GM12878 (cell line): ENCODE data around the gene LMAN2. TPM values are rescaled to one million over a fixed set of nuclear protein-coding genes. Genes with fewer than 3 reads are reported as not detected.

Source experiments
- BHLHE40 ChIP-seq, 2 experiments: fragments of 450-650 bp in 1 of 2; IDR thresholded peaks; 2 replicates each; pipeline ENCODE4 v1.6.1; 2011 to 2017; ENCODE audit warnings: low read depth in 2 of 2, borderline replicate concordance in 1 of 2, improper control_type of control experiment in 1 of 2, low read length in 1 of 2, mild to moderate bottlenecking in 1 of 2
- CBX5 ChIP-seq: sonication (generic); IDR thresholded peaks from 2 replicates; pipeline ENCODE4 v1.6.1; 2016; ENCODE audit warnings: low read depth, moderate library complexity, mild to moderate bottlenecking, inconsistent platforms
- CEBPB ChIP-seq, 2 experiments: fragments of 150-350 bp in 1 of 2; IDR thresholded peaks; 2 replicates each; pipeline ENCODE4 v1.6.1; 2012 to 2014; ENCODE audit warnings: low read depth in 2 of 2, low read length in 2 of 2, borderline replicate concordance in 1 of 2, inconsistent platforms in 1 of 2
- ELK1 ChIP-seq: IDR thresholded peaks from 2 replicates; pipeline ENCODE4 v1.6.1; 2012; ENCODE audit warnings: low read depth, low read length, improper control_type of control experiment
- EP300 ChIP-seq, 2 experiments: fragments of 150-350 bp in 1 of 2; IDR thresholded peaks; 2 replicates each; pipeline ENCODE4 v1.6.1; 2011 to 2012; ENCODE audit warnings: low read depth in 2 of 2, low read length in 2 of 2, borderline replicate concordance in 1 of 2, improper control_type of control experiment in 1 of 2, inconsistent platforms in 1 of 2; ENCODE audit not compliant: control insufficient read depth in 1 of 2
- HDAC2 ChIP-seq: fragments of 200-600 bp; sonication (generic); IDR thresholded peaks from 2 replicates; pipeline ENCODE4 v1.6.1; 2017
- KAT2A ChIP-seq: conservative IDR thresholded peaks from 2 replicates; pipeline ENCODE4 v1.6.1; 2011; ENCODE audit warnings: low read depth, low read length; ENCODE audit not compliant: control insufficient read depth
- NFIC ChIP-seq: IDR thresholded peaks from 2 replicates; pipeline ENCODE4 v1.6.1; 2012; ENCODE audit warnings: low read depth, mild to moderate bottlenecking, inconsistent platforms, low read length, moderate library complexity
- REST ChIP-seq: IDR thresholded peaks from 2 replicates; pipeline ENCODE4 v1.6.1; 2012; ENCODE audit warnings: mild to moderate bottlenecking, low read depth, low read length
- SMAD1 ChIP-seq: fragments of 450-650 bp; IDR thresholded peaks from 2 replicates; pipeline ENCODE4 v1.6.1; 2018; ENCODE audit warnings: mild to moderate bottlenecking, low read depth; ENCODE audit not compliant: partially characterized antibody
- SMC3 ChIP-seq: IDR thresholded peaks from 2 replicates; pipeline ENCODE4 v1.6.1; 2011; ENCODE audit warnings: low read length, improper control_type of control experiment, borderline replicate concordance
- SP1 ChIP-seq: IDR thresholded peaks from one replicate; pipeline ENCODE4 v1.6.1; 2011; ENCODE audit warnings: low read depth, low read length
- STAT3 ChIP-seq: IDR thresholded peaks from 2 replicates; pipeline ENCODE4 v1.6.1; 2011; ENCODE audit warnings: low read depth, low read length, improper control_type of control experiment
- WRNIP1 ChIP-seq: IDR thresholded peaks from 2 replicates; pipeline ENCODE4 v1.6.1; 2011; ENCODE audit warnings: low read depth, low read length, improper control_type of control experiment, borderline replicate concordance
- polyA plus RNA-seq, 11 experiments: library from polyadenylated mRNA; depleted of rRNA in 4 of 11; unstranded in 6 of 11; stranded (reverse) in 5 of 11; fragments of >200 nt; fragmentation: Nextera tagmentation in 4 of 11; fragmentation: Illumina TruSeq in 1 of 11; extraction: Ambion mirVana in 4 of 11; extraction: Trizol in 1 of 11; gene quantifications; 1 replicate in 1 of 11; 2 replicates in 10 of 11; pipeline versions ENCODE4 v1.2.1 to v1.2.3, GENCODE V29; 2011 to 2016; ENCODE audit warnings: inconsistent platforms in 2 of 11, missing spikeins in 2 of 11, low read depth in 1 of 11
- total RNA-seq, 4 experiments: library from RNA; depleted of rRNA in 3 of 4; stranded (reverse); fragments of >200 nt in 3 of 4; fragmentation: Illumina TruSeq in 1 of 4; extraction: Trizol in 1 of 4; gene quantifications; 2 replicates each; pipeline versions ENCODE4 v1.2.1 to v1.2.3, GENCODE V29; 2013 to 2021
- TF ChIP-seq, protein P1 (sequence below): IDR thresholded peaks from 2 replicates; pipeline ENCODE4 v1.6.1; 2012; ENCODE audit warnings: low read depth, low read length, improper control_type of control experiment
- TF ChIP-seq, protein P2 (sequence below): fragments of 450-650 bp; IDR thresholded peaks from 2 replicates; pipeline ENCODE4 v1.6.1; 2017; ENCODE audit warnings: mild to moderate bottlenecking
- TF ChIP-seq, protein P3 (sequence below): fragments of 450-650 bp; IDR thresholded peaks from 2 replicates; pipeline ENCODE4 v1.6.1; 2018; ENCODE audit warnings: borderline replicate concordance, mild to moderate bottlenecking; ENCODE audit not compliant: partially characterized antibody
- TF ChIP-seq, protein P4 (sequence below): IDR thresholded peaks from 2 replicates; pipeline ENCODE4 v1.6.1; 2011; ENCODE audit warnings: mild to moderate bottlenecking, low read depth, low read length, moderate library complexity; ENCODE audit not compliant: insufficient replicate concordance

LMAN2 gene
- total and polyA plus RNA-seq, 10 of the 15 experiments (the other 5 are each of a cell fraction or from before 2014, with no cell fraction given) = 2.4 to 264 (median 147) TPM

DNA sequence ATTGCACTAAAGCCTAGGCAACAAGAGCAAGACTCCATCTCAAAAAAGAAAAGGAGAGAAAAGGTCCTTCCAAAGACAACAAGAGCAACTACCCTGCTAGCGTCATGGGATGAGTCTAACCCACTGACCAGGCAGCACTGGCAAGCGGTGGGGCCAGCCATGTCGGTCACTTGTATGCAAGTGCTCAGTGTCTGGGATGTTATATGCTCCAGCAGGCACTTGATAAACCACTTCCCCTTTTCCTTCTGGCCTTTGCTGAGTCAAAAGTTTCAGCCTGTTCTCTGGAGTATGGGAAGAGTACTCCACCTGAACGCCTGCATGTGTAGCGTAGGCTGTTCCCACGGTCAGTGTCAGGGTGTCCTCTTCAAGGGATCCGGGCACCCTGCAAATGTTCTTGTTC, 30.6 kb downstream of the LMAN2 start (continued):
- TF ChIP-seq, protein P1, sequence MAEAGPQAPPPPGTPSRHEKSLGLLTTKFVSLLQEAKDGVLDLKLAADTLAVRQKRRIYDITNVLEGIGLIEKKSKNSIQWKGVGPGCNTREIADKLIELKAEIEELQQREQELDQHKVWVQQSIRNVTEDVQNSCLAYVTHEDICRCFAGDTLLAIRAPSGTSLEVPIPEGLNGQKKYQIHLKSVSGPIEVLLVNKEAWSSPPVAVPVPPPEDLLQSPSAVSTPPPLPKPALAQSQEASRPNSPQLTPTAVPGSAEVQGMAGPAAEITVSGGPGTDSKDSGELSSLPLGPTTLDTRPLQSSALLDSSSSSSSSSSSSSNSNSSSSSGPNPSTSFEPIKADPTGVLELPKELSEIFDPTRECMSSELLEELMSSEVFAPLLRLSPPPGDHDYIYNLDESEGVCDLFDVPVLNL = no peak
- TF ChIP-seq CBX5 (no peak), NFIC (no peak), ELK1 (no peak), EP300 (IDR thresholded peaks at IDR 0.05; ENCODE audit: borderline replicate concordance in 1 of 2, control insufficient read depth in 1 of 2, low read depth in 2 of 2, low read length in 2 of 2) (no peak), REST (no peak), KAT2A (no peak), STAT3 (no peak), SMAD1 (no peak), BHLHE40 (IDR thresholded peaks at IDR 0.05; ENCODE audit: borderline replicate concordance in 1 of 2, low read depth in 2 of 2, low read length in 1 of 2) (no peak), SP1 (no peak), HDAC2 (no peak), SMC3 (no peak), WRNIP1 (no peak), CEBPB (IDR thresholded peaks at IDR 0.05; ENCODE audit: borderline replicate concordance in 1 of 2, low read depth in 2 of 2, low read length in 2 of 2) (no peak)
- TF ChIP-seq, protein P2, sequence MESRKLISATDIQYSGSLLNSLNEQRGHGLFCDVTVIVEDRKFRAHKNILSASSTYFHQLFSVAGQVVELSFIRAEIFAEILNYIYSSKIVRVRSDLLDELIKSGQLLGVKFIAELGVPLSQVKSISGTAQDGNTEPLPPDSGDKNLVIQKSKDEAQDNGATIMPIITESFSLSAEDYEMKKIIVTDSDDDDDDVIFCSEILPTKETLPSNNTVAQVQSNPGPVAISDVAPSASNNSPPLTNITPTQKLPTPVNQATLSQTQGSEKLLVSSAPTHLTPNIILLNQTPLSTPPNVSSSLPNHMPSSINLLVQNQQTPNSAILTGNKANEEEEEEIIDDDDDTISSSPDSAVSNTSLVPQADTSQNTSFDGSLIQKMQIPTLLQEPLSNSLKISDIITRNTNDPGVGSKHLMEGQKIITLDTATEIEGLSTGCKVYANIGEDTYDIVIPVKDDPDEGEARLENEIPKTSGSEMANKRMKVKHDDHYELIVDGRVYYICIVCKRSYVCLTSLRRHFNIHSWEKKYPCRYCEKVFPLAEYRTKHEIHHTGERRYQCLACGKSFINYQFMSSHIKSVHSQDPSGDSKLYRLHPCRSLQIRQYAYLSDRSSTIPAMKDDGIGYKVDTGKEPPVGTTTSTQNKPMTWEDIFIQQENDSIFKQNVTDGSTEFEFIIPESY = no peak
- TF ChIP-seq, protein P3, sequence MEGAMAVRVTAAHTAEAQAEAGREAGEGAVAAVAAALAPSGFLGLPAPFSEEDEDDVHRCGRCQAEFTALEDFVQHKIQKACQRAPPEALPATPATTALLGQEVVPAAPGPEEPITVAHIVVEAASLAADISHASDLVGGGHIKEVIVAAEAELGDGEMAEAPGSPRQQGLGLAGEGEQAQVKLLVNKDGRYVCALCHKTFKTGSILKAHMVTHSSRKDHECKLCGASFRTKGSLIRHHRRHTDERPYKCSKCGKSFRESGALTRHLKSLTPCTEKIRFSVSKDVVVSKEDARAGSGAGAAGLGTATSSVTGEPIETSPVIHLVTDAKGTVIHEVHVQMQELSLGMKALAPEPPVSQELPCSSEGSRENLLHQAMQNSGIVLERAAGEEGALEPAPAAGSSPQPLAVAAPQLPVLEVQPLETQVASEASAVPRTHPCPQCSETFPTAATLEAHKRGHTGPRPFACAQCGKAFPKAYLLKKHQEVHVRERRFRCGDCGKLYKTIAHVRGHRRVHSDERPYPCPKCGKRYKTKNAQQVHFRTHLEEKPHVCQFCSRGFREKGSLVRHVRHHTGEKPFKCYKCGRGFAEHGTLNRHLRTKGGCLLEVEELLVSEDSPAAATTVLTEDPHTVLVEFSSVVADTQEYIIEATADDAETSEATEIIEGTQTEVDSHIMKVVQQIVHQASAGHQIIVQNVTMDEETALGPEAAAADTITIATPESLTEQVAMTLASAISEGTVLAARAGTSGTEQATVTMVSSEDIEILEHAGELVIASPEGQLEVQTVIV = no peak
- TF ChIP-seq, protein P4, sequence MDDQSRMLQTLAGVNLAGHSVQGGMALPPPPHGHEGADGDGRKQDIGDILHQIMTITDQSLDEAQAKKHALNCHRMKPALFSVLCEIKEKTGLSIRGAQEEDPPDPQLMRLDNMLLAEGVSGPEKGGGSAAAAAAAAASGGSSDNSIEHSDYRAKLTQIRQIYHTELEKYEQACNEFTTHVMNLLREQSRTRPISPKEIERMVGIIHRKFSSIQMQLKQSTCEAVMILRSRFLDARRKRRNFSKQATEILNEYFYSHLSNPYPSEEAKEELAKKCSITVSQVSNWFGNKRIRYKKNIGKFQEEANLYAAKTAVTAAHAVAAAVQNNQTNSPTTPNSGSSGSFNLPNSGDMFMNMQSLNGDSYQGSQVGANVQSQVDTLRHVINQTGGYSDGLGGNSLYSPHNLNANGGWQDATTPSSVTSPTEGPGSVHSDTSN = no peak
